Right lung (tissue), 5 donors: ENCODE results near the gene WASL. TPM values are rescaled to one million over a fixed set of nuclear protein-coding genes. Genes with fewer than 3 reads are reported as not detected.
"Not testable (repeated sequence)": the region's sequence is repeated elsewhere in the genome, so short reads cannot be mapped to it uniquely, and the experiment has no call there.

ENCODE experiments used
- DNase-seq, 2 donors: peaks; one replicate each; pipeline ENCODE4 v3.0.0-alpha.2; 2013
- polyA plus RNA-seq, 5 donors: library from polyadenylated mRNA; unstranded; fragments of 120-200 nt; gene quantifications; one replicate each; pipeline versions ENCODE4 v1.2.1 to v1.2.3, GENCODE V29; 2013; ENCODE audit warnings: inconsistent platforms in 1 of 5, low replicate concordance in 1 of 5; ENCODE audit not compliant: insufficient read length in 5 of 5, insufficient read depth in 1 of 5

WASL gene
- polyA plus RNA-seq, 5 donors: 42.0 to 57.1 (median 53.1) TPM

GRCh38 chr7:123771256-123771655 lies 22.5 kb upstream of the WASL start:
- DNase-seq: no peak

DNA sequence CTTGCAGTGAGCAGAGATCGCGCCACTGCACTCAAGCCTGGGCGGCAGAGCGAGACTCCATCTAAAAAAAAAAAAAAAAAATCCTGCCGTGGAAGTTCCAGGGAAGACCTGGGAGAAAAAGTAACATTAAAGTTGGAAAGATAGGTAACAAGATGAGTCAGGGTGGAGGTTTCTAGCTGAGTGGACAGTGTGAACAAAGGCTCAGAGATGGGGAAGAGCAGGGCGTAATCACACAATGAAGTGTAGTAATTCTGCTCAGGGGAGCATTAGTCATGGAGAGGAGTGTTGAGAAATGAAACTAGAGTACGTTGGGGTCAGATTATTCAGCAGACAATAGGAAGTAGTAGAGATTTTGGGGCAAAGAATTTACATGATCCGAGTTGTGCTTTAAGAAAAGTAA lies 21.6 kb upstream of the WASL start:
- no peak for DNase-seq

DNA sequence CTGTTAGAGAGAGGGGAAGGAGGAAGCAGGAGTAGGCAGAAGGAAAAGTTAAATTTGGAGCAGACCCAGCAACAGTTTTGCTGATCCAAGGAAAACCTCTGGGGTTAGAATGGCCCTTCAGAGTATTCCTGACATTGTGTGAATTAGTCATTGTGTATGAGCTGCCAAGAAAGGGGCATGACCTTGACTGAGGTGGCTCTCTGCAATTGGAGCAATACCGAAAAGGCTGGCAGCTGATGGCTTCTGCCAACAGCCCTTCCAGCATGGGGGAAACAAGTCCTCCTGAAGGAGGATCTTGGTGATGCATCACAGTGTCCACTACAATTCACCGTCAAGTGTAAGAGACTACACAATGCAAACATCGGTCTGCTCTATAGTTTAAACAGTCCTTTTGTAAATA lies 20.6 kb upstream of the WASL start:
- peak in 1 of 2 donors; percentile 25 for DNase-seq

DNA sequence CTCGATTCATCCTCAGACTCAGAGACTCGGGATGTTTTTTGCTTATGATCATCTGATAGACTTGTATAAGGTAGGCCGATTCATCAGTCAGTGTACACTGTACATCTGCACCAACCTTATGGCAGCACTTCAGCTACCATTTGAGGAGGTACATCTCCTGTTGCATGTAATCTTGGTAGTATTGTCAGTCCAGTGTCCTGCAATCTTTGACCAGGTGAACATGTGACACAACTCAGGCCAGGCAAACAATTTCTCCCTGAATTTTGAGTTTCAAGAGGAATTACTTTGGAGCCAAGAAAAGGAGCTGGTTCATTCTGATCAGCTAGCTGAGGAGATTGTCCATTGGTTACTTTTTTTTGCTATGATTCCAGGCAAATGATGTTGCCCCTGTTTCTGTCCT lies 19.7 kb upstream of the WASL start:
- DNase-seq: no peak

DNA sequence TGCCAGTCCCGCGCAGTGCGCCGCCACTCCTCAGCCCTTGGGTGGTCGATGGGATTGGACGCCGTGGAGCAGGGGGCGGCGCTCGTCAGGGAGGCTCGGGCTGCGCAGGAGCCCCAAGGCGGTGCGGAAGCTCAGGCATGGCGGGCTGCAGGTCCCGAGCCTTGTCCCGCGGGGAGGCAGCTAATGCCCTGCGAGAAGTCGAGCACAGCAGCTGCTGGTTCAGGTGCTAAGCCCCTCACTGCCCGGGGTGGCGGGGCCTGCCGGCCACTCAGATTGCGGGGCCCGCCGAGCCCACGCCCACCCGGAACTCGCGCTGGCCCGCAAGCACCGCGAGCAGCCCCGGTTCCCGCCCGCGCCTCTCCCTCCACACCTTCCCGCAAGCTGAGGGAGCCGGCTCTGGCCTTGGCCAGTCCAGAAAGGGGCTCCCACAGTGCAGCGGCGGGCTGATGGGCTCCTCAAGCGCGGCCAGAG lies 14.4 kb upstream of the WASL start:
- no peak for DNase-seq

DNA sequence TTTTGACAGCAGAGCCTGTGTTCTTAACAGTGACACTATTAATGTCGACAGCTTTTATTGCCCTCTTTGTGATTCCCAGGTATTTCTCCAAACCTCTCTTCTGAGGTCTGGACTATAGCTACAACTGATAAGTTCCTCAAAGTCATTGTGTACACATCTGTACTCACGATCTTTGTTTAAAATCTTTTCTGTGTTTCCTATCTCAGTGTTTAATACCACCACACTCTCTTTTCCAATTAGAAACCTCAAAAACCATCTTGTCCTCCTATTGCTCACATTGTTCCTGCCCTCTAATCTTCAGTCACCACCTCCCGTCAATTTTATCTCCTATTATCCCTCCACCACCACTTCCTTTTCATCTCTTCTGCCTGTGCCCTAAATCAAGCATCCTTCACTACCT lies 12.9 kb upstream of the WASL start:
- DNase-seq: no peak

GRCh38 chr7:123757095-123757494 lies 8.3 kb upstream of the WASL start:
- no peak for DNase-seq

DNA sequence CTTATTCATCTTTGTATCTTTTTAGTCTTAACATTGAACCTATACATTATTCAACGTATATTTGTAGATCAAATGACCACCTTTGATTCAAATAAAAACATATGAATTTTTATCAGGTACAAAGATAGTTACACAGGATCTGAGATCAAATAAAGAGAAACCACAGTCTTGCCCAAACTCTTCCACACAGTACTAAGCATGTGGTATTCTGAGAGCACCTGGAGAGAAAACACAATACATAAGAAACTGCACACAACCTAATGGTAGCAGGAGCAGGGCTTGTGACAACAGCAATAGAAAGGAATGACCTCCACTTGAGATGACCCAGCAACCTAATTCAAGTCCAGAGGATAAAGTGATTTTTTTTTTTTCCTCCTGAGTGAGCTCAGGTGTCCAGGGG lies 6.5 kb upstream of the WASL start:
- no peak for DNase-seq

GRCh38 chr7:123754271-123754871 lies 5.6 kb upstream of the WASL start:
- no peak for DNase-seq

DNA sequence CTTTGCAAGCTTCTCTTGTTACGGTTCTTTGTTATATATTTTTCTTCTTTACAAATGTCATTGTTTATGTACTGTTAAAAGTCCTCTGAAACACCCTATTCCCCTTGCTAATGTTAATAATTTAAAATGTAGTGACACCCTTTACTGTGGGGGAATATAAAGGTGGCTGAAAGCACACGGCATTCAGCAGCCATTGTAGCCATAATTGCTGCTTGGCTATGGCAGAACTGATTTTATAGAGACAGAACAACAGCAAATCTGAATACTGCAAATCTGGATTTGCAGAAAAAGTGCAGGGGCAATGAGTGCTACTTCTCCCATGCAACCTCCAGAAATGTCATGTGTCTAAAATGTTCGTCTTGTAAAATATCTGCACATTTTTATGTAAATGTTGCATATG lies 3.7 kb upstream of the WASL start:
- no peak for DNase-seq

- peak in 1 of 2 donors; percentile 34 for DNase-seq
Observed at GRCh38 chr7:123751821-123752220, 3.0 kb upstream of the WASL start.

DNA sequence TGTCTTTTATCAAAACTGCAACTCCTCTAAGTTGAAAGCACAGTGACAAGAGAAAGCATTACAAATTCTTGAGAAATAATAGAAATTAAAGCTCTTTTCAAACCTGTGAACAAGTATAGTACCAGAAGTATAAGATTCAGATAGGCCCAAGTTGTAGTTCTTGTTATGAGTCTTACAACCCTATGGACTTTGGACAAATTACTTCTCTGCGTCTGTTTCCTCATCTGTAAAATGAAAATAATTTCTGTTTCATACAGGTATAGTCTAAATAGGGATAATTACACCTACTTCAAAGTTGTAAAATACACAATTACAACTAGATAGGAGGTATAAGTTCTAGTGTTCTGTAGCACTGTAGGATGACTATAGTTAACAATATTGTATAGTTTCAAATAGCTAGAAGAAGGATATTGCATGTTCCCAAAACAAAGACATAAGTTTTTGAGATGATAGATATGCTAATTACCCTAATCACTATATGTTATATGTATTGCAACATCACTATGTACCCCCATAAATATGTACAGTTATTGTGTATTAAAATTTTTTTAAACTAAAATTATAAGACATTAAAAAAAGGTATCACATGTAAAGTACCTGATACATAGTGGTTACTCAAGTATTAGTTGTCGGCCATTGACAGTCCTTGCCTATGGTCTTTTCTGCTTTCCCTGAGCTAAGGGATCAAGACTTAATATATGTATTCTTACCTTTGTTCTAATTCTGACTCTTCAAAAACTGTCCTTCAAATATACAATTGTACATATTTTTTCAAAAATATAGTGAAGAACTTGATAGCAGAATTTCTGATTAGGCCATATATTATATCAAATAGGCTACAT lies 1.8 kb upstream of the WASL start:
- no peak for DNase-seq

DNA sequence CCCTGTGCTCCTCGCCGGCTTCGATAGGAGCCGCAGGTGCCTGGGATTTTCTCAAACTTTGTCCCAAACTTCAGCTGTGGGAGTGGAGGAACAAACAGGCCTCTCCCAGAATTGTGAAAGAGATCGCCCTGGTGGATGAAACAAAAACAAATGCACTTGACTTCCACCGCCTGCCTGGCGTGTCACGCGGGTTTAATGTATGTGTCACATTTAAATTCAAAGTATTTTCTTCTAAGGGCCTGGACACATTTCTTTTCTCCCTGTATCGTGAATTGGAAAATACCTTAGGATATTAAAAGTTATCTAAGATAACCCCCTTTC lies 694 bp upstream of the WASL start:
- DNase-seq: no peak

GRCh38 chr7:123748171-123748733 lies 551 bp downstream of the WASL start:
- peak; percentile 24 to 29 for DNase-seq

DNA sequence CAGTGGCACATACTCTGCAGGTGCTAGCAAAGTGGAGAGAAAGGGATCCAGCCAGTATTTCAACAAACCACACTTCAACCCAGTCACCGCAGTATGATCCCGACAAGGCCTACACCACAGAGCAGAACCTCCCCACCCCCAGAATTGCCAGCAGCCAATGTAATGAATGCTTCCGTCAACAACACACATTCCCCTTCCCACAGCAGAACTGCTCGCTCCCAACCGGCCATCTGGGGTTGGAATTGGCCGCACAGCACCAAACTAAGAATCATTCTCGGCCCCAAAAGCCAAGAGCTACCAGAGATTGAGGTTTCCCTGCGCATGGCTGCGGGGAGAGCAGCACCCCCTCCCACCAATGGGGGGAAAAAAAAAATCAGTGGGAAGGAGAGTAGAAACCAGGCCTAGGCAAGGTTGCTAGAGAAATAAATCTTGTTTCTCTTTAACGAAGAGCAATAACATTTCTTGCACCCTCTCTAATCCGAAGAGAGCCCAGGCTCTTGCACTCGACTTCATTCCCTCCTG lies 1.1 kb downstream of the WASL start:
- DNase-seq: peak; percentile 54 to 66

DNA sequence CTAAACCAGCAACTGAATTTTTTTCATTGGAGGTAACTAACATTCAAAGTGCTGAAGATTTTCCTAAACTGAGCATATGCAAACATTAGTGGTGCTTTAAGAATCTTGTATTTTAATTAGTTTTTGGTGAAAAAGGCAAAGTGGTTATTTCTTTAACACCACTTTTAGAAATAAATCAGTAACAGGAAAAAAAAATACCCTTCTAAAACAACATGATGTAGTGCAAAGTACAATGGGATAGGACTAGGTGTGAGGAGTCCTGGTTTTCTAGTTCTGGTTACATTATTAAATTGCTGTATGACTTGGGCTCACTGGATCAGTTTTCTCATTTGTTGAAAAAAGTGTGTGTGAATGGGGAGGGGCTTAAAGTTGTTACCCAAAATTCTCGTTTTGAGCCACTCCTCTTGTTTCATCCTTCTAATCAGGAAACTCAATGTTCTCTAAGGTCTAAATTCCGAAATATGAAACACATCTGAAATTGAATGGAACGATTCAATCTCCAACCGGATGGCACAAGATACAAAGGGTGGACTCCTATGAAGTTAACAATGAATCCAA lies 1.8 kb downstream of the WASL start:
- DNase-seq: no peak

- DNase-seq: no peak
Observed at GRCh38 chr7:123746055-123746454, 2.7 kb downstream of the WASL start.

DNA sequence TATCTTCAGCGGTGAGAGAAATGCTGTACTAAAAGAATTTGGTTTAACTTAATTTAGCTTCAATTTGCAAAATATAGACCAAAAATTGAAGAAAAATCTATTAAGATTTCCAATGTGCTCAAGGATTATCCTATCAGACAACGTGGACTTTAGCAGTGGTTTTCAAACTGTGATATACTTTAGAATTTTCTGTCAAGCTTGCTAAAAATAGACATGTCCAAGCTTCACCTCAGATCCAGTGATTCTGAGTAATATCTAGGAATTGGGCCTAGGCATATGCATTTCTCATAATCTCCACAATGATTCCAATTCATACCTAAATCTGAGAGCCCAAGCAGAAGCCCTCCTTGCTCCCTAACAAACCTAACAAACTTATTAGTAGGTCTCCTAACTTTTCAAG lies 3.4 kb downstream of the WASL start:
- DNase-seq: no peak

GRCh38 chr7:123744416-123744815 lies 4.4 kb downstream of the WASL start:
- no peak for DNase-seq

- no peak for DNase-seq
Observed at GRCh38 chr7:123741940-123742339, 6.9 kb downstream of the WASL start.

GRCh38 chr7:123738808-123739207 lies 10.0 kb downstream of the WASL start:
- no peak for DNase-seq

DNA sequence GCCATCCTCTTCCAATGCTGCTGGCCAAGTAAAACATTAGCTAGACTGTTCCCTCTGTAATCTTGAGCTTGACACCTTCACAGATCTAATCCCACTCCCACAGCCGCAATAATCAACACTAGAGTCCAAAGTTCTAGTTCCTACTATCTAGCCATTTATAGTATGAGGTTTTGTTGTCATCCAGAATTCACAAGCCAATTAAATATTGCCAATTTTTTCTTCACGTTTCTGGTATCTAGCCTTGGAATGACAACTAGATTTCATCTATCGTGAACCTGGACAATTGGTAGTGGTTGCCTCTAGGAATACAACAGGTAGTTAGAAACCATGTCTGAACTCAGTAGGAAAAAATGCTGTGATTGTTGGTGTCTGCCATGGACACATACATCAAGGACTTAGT lies 10.4 kb downstream of the WASL start:
- no peak for DNase-seq

DNA sequence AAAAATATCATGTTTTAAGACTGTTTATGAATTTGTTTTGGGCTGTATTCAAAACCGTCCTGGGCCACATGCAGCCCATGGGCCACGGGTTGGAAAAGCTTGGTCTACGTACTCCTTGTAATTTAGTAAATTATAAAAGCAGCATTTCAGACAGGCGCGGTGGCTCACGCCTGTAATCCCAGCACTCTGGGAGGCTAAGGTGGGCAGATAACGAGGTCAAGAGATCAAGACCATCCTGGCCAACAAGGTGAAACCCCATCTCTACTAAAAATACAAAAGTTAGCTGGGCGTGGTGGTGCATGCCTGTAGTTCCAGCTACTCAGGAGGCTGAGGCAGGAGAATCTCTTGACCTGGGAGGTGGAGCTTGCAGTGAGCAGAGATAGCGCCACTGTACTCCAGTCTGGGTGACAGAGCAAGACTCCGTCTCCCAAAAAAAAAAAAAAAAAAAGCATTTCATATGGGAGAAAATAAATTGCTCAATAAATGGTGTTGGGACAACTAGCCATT lies 11.6 kb downstream of the WASL start:
- not testable (repeated sequence) for DNase-seq
